ENCODE results near the gene SCN4A.

SCN4A gene

GRCh38 chr17:63934183-63935112 lies 38.3 kb downstream of the SCN4A start:
- TF ChIP-seq, protein P1, sequence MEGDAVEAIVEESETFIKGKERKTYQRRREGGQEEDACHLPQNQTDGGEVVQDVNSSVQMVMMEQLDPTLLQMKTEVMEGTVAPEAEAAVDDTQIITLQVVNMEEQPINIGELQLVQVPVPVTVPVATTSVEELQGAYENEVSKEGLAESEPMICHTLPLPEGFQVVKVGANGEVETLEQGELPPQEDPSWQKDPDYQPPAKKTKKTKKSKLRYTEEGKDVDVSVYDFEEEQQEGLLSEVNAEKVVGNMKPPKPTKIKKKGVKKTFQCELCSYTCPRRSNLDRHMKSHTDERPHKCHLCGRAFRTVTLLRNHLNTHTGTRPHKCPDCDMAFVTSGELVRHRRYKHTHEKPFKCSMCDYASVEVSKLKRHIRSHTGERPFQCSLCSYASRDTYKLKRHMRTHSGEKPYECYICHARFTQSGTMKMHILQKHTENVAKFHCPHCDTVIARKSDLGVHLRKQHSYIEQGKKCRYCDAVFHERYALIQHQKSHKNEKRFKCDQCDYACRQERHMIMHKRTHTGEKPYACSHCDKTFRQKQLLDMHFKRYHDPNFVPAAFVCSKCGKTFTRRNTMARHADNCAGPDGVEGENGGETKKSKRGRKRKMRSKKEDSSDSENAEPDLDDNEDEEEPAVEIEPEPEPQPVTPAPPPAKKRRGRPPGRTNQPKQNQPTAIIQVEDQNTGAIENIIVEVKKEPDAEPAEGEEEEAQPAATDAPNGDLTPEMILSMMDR (conservative IDR thresholded peaks at IDR 0.05; ENCODE audit: control insufficient read depth, insufficient read depth, low read depth, low read length): no peak
- no peak for DNase-seq (ENCODE audit: low read depth)
- H3K4me3 ChIP-seq (ENCODE audit: control insufficient read depth, low read depth, low read length): no peak overlapping the region

GRCh38 chr17:63933598-63933997 lies 39.1 kb downstream of the SCN4A start:
- DNase-seq (ENCODE audit: low read depth): no peak
- TF ChIP-seq, protein P1 (conservative IDR thresholded peaks at IDR 0.05; ENCODE audit: control insufficient read depth, insufficient read depth, low read depth, low read length): no peak

GRCh38 chr17:63932721-63933120 lies 40.0 kb downstream of the SCN4A start:
- TF ChIP-seq, protein P1 (conservative IDR thresholded peaks at IDR 0.05; ENCODE audit: control insufficient read depth, insufficient read depth, low read depth, low read length): no peak
- no peak for DNase-seq (ENCODE audit: low read depth)
- H3K4me3 ChIP-seq (ENCODE audit: control insufficient read depth, low read depth, low read length): no peak overlapping the region

More at GRCh38 chr17:63933598-63933997, 39.1 kb downstream of the SCN4A start:
- no peak overlapping the region for H3K4me3 ChIP-seq (ENCODE audit: control insufficient read depth, low read depth, low read length)

- no peak within 1 kb of the TSS for H3K4me3 ChIP-seq (ENCODE audit: control insufficient read depth, low read depth, low read length)
- TF ChIP-seq, protein P1 (conservative IDR thresholded peaks at IDR 0.05; ENCODE audit: control insufficient read depth, insufficient read depth, low read depth, low read length): no peak
- no peak for DNase-seq (ENCODE audit: low read depth)
These were observed 40.6 kb downstream of the SCN4A start, which contains the start of gene CD79B for GRCh38 chr17:63931981-63932561. CD79B (minus strand) TSS chr17:63932331; CDS start chr17:63932261, 70 bp downstream.

GRCh38 chr17:63930951-63931575 lies 41.7 kb downstream of the SCN4A start:
- no peak overlapping the region for H3K4me3 ChIP-seq (ENCODE audit: control insufficient read depth, low read depth, low read length)
- no peak for DNase-seq (ENCODE audit: low read depth)
- TF ChIP-seq, protein P1 (conservative IDR thresholded peaks at IDR 0.05; ENCODE audit: control insufficient read depth, insufficient read depth, low read depth, low read length): no peak

- TF ChIP-seq, protein P1 (conservative IDR thresholded peaks at IDR 0.05; ENCODE audit: control insufficient read depth, insufficient read depth, low read depth, low read length): no peak
- no peak for DNase-seq (ENCODE audit: low read depth)
- no peak overlapping the region for H3K4me3 ChIP-seq (ENCODE audit: control insufficient read depth, low read depth, low read length)
These were observed 42.6 kb downstream of the SCN4A start for GRCh38 chr17:63929860-63930766.

All from fibroblast of mammary gland (primary cell).